Adipose tissue (tissue), 3 donors: Measurements from ENCODE around the gene KRTAP1-5. TPM values are rescaled to one million over a fixed set of nuclear protein-coding genes. Genes with fewer than 3 reads are reported as not detected.
"Not testable (repeated sequence)": the region's sequence is repeated elsewhere in the genome, so short reads cannot be mapped to it uniquely, and the experiment has no call there.

Source experiments
- H3K27ac ChIP-seq: one replicate; pipeline ENCODE4 v1.5.1; 2013; ENCODE audit warnings: low read depth, low read length
- WGBS, 3 donors: extraction: QIAGEN DNeasy Blood & Tissue Kit; methylation state at CpG; one replicate each; pipeline ENCODE4 v1.1.7; 2013; 5-methylcytosine and 5-hydroxymethylcytosine counted together
- polyA plus RNA-seq, 3 donors: library from polyadenylated mRNA; stranded (reverse); fragments of 200-250 nt; gene quantifications; one replicate each; pipeline ENCODE4 v1.2.3, GENCODE V29; 2013
- donor health status: healthy with polysubstance abuse.
- donor health status: Bipolar disorder and iron deficiency.
- donor health status: healthy.

The KRTAP1-5 gene
- polyA plus RNA-seq, 3 donors = 0.07 TPM; not detected in 2

DNA sequence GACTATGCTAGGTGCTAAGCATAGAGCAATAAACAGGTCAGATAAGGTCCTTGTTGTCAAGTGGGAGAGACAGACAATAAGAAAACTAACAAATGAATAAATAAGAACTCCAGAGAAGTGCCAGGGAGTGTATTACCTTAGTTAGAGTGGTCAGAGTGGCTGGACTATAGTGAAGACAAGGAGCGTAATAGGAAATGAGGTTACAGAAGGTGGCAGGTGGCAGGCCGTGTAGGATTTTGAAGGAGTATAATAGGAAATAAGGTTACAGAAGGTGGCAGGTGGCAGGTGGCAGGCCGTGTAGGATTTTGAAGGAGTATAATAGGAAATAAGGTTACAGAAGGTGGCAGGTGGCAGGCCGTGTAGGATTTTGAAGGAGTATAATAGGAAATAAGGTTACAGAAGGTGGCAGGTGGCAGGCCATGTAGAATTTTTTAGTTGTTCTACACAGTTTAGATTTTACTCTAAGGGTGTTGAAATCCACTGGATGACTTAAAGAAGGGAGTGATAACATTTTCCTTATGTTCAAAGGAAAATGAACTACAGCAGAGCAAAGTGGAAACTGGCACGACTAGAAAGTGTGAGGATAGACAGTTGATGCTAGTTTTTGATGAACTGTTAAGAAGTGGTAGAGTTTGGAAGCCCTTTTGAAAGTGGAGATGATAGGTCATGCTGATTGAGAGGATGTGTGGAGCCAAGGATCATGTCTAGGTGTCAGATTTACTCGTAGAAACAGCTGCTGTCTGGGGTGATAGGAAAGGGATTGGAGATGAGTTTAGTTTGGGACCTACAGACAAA lies 14.5 kb downstream of the KRTAP1-5 start:
- 70 to 82% (median 74%) methylated on average over 6 of the region's 6 CpGs for WGBS, 3 donors
- H3K27ac ChIP-seq = no peak overlapping the region

- no peak overlapping the region for H3K27ac ChIP-seq
Measured at GRCh38 chr17:41010441-41010840, 16.6 kb downstream of the KRTAP1-5 start.

DNA sequence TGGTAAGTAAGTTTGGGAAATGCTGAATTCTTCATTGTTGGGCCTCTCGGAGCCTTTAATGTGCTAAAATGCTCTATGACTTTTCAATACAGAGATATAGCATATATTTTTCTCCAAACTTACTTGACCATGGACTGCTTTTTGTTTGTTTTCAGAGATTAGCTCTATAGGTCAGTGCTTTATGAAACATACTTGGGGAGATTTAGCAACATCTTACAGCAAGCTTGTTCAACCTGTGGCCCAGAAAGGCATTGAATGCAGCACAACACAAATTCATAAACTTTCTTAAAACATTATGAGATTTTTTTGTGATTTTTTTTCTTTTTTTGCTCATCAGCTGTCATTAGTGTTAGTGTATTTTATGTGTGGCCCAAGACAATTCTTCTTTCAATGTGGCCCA lies 17.1 kb downstream of the KRTAP1-5 start:
- 84 to 100% (median 92%) methylated on average over 1 of the region's 1 CpG for WGBS, 3 donors
- no peak overlapping the region for H3K27ac ChIP-seq

- H3K27ac ChIP-seq = no peak overlapping the region
- WGBS, 3 donors = 32 to 74% (median 62%) methylated on average over 4 of the region's 4 CpGs
Measured at GRCh38 chr17:41009301-41009760, 17.7 kb downstream of the KRTAP1-5 start.

GRCh38 chr17:41008811-41009210 lies 18.2 kb downstream of the KRTAP1-5 start, which contains the start of gene KRTAP3-1:
KRTAP3-1 (minus strand) TSS chr17:41009128; CDS start chr17:41009074, 54 bp downstream.
- H3K27ac ChIP-seq = no peak within 1 kb of the TSS
- WGBS, 3 donors = 63 to 90% (median 90%) methylated on average over 8 of the region's 8 CpGs

DNA sequence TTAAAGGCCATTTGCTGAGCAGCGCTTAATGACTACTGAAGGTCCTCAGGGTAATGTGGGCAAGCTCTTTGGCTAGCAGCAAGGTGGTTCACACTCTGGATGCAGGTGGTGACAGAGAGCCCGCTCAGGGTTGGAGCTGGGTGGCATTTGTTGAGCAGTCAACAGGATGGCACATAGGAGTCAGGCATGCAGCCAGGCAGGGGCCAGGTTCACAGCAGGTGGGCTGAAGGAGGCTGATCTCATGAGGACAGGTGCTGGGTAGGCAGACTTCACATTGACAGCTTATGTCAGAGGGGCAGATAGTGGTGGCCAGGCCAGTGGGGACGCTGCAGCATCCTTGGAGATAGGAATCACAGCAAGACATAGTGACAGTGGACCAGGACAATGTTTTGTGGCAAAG lies 22.6 kb downstream of the KRTAP1-5 start:
- no peak overlapping the region for H3K27ac ChIP-seq
- 76 to 92% (median 81%) methylated on average over 3 of the region's 3 CpGs for WGBS, 3 donors

DNA sequence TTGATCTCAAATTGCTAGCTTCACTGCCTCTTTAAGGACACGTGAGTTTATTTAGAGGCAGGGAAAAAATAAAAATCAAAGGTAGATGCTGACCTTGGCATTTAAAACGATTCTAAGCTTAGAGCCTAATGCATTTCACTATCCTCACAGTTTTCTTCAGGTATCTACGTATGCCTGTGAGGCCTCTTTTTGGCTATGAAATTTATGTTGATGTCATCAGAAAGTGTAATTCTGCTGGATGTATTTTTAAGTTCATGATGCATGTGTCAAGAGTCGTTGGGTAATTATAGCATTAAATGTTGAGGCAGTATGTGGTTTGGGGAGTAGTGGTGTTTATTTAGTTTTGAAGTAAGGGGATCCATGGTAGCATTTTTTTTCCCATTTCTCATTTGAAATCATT lies 23.1 kb downstream of the KRTAP1-5 start:
- H3K27ac ChIP-seq = no peak overlapping the region
- 49 to 69% (median 60%) methylated on average over 4 of the region's 4 CpGs for WGBS, 3 donors

DNA sequence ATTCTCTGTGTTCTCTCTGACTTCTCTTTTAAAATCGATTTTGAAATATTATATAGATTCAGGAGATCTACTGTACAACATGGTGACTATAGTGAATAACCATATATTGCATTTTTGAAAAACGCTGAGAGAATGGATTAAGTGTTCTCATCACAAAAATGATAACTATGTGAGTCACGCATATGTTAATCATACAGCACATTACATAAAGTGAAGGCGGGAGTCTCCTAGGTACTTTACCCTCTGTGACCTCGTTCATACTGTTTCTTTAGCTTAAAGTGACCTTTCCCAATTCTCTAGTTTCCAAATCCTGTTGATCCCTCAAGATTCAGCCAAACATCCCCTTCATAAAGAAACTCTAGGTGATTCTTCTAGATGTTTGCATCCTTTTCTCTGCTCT lies 24.2 kb downstream of the KRTAP1-5 start:
- 47 to 65% (median 60%) methylated on average over 5 of the region's 5 CpGs for WGBS, 3 donors
- H3K27ac ChIP-seq = no peak overlapping the region

DNA sequence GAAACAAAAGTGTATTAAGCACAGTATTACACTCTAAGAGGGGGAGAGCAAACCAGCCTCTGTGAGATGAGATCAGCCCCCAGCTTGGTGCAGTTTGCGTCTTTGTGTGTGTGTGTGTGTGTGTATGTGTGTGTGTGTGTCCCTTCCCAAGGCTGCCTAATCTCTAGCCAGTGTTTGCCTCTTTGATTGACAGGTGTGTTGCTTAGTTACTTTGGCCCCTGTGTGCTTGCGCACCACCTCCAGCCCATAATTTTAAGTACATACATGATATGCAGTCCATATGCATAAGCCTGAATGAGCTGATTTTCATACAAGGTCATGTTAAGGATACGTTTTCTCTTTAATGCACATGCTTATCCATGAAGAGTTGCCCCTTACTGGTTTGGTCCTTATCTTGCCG lies 25.2 kb downstream of the KRTAP1-5 start:
- WGBS, 3 donors = 57 to 88% (median 86%) methylated on average over 4 of the region's 4 CpGs
- H3K27ac ChIP-seq = no peak overlapping the region

GRCh38 chr17:40999563-40999962 lies 27.4 kb downstream of the KRTAP1-5 start, which contains the start of gene KRTAP3-2:
KRTAP3-2 (minus strand) TSS chr17:40999906; CDS start chr17:40999853, 53 bp downstream.
- WGBS, 3 donors = 81 to 89% (median 82%) methylated on average over 6 of the region's 6 CpGs

DNA sequence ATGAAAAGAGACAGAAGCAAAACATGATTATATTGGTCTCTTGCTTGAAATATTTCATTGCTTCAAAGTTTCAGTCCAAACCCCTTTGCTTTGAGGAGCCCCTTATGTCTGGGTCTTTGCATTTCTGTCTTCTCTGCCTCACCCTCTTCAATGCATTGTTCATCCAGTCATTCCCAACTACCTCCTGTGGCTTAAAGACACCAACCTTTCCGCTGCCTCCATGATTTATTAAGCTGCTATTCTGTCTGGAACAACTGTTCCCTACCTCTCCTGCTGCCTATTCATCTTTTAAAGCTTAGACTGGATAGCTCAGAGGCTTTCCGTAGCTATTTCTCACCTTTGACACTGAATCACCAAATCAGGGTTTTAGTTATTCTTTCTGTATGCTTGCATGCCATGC lies 29.6 kb downstream of the KRTAP1-5 start:
- H3K27ac ChIP-seq = no peak overlapping the region
- 48 to 61% (median 52%) methylated on average over 2 of the region's 2 CpGs for WGBS, 3 donors

More at GRCh38 chr17:40999563-40999962, 27.4 kb downstream of the KRTAP1-5 start, which contains the start of gene KRTAP3-2:
- not testable (repeated sequence) for H3K27ac ChIP-seq

DNA sequence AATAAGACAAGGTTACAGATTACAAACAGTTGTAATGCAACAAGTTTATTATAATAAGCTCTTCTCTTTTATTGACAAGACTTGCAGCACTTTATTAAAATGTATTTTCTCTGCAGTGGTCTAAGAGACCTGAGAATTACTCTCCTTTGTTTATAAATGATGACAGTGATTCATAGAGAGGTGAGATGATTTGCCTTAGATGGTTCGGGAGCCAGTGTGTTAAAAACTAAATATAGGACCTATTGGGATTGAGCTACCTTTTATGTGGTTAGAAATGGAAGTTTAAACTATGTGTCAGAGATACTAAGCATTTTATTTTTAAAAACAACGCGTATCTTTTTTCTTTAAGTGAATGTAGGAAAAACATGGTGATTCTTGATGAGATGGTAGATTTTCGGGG lies 30.2 kb downstream of the KRTAP1-5 start:
- H3K27ac ChIP-seq = no peak overlapping the region
- WGBS, 3 donors = 75 to 78% (median 78%) methylated on average over 4 of the region's 4 CpGs

DNA sequence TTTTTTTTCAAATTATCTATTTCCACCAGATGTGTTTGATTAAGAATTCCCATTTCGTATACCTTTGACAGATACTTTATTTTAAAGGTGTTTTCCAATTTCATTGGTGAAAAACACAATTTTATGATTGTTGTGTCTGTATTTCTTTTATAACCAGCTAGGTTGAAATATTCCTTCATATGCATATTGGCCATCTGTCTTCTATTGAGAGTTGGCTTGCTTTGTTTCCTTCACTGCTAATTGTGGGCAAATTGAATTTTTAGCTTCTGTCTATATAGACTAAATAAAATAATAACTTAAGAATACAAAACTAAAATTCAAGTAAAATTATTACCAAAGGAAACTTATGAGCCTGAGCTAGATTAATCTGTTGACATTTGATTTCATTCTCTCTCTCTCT lies 31.9 kb downstream of the KRTAP1-5 start:
- 19 to 72% (median 68%) methylated on average over 1 of the region's 1 CpG for WGBS, 3 donors
- no peak overlapping the region for H3K27ac ChIP-seq

GRCh38 chr17:40993839-40994238 lies 33.2 kb downstream of the KRTAP1-5 start, which contains the start of gene KRTAP3-3:
KRTAP3-3 (minus strand) TSS chr17:40994164; CDS start chr17:40994097, 67 bp downstream.
- H3K27ac ChIP-seq = no peak within 1 kb of the TSS
- WGBS, 3 donors = 38 to 54% (median 43%) methylated on average over 4 of the region's 4 CpGs

DNA sequence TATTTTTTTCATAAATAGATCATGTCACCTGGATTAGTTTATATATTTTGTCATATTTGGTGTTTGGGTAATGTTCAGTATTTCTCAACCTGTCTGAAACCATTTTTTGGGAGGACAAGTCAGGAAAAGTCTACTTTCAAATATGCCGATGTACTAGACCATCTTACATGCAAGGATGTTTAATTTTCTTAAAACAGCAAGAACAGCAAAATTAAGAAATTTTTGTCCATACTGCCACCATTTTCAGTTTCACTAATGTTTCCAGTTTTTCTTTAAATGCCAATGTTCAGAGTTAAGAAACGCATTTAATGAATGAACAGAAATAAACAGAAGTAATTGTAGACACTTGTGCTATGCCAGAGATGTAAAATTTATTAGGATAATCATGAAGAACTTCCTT lies 33.9 kb downstream of the KRTAP1-5 start:
- 87 to 93% (median 88%) methylated on average over 2 of the region's 2 CpGs for WGBS, 3 donors
- H3K27ac ChIP-seq = no peak overlapping the region

- WGBS, 3 donors = 71 to 93% (median 89%) methylated on average over 3 of the region's 3 CpGs
- H3K27ac ChIP-seq = no peak overlapping the region
Measured at GRCh38 chr17:40992666-40993065, 34.3 kb downstream of the KRTAP1-5 start.

- 45 to 62% (median 62%) methylated on average over 8 of the region's 8 CpGs for WGBS, 3 donors
- H3K27ac ChIP-seq = no peak overlapping the region
Measured at GRCh38 chr17:40986920-40987319, 40.1 kb downstream of the KRTAP1-5 start.

DNA sequence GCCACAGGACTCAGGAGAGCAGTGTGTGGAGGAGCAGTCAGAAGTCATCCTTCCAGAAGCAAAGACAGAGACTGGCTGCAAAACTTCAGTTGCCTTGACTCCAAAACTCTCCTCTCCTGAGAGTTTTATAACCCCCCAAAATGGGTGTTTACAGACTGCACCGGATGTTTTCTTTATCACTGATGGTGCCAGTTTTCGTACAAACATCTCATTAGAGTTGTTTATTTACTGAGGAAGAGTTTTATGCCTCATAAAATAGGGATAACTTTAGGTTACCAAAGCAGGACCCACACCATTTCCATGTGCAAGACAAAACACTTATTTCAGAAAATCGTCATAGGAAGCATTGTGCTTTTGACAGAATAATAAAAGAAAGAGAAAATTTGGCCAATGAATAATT lies 42.8 kb downstream of the KRTAP1-5 start, which contains the start of gene KRT40:
Gene KRT40, minus strand, starts transcription at position 101 of the 400 bp plus-strand sequence. Its CDS starts 53 bp downstream, at position 48.
- 35 to 67% (median 45%) methylated on average over 3 of the region's 3 CpGs for WGBS, 3 donors
- H3K27ac ChIP-seq = no peak within 1 kb of the TSS

DNA sequence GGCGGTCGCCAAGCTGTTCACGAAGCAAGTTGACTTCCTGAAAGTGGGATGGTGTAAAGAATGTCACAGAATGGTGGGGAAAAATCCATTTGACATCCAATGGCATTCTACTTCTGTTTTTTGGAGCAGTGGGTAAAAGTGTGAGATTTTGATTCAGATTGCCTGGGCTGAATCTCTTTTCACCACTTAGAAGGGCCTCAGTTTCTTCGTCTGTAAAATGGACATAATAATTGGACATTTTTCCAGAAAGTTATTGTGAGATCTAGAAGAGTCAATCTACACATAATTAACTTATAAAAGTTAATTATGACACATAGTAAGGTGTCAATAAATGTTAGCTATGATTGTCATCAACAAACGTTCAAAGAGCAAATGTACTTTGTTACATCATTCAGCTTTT lies 45.9 kb downstream of the KRTAP1-5 start:
- 39 to 63% (median 61%) methylated on average over 5 of the region's 5 CpGs for WGBS, 3 donors
- H3K27ac ChIP-seq = no peak overlapping the region

DNA sequence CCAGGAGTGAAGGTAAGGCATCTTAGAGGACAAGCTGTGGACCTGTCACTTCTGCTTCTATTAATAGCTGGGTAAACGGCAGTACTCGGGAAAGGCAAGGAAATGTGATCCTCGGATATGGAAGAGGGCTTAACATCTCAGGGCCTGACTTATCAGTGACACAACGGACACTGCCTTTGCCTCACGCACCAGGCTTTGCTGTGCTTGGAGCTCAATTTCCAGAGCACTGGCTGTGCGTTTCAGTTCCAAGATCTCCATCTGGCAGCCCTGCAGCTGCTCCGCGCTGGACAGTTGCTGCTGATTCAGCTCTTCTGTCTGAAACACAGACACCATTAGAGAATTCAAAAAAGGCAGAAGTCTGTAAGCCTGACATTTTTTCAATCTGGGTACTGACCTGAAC lies 46.4 kb downstream of the KRTAP1-5 start:
- WGBS, 3 donors = 22 to 49% (median 40%) methylated on average over 8 of the region's 8 CpGs

More for the DNA sequence above, 46.4 kb downstream of the KRTAP1-5 start:
- H3K27ac ChIP-seq = no peak overlapping the region
